RWPE2 (cell line): Measurements from ENCODE around the gene NEDD4L.

Experiments
- ATAC-seq: fragments of 200-7000 bp; cut with Tn5 transposase; 3 replicates; pipeline ENCODE4 v1.9.1; 2021; ENCODE audit warnings: low read depth
- DNase-seq: peaks from one replicate; pipeline ENCODE4 v3.0.0-alpha.2; 2020; ENCODE audit warnings: low spot score
- H3K27ac ChIP-seq: fragments of 450-650 bp; 2 replicates; pipeline ENCODE4 v1.5.1; 2017; ENCODE audit warnings: mild to moderate bottlenecking; ENCODE audit not compliant: poor library complexity, severe bottlenecking
- H3K27me3 ChIP-seq: fragments of 250-450 bp; sonication (Bioruptor Pico); 2 replicates; pipeline ENCODE4 v1.5.1; 2021; ENCODE audit warnings: mild to moderate bottlenecking, moderate library complexity; ENCODE audit not compliant: insufficient read depth, poor library complexity, severe bottlenecking
- H3K36me3 ChIP-seq: fragments of 250-450 bp; sonication (Bioruptor Pico); 2 replicates; pipeline ENCODE4 v1.5.1; 2020; ENCODE audit warnings: low read depth, mild to moderate bottlenecking, moderate library complexity
- H3K4me1 ChIP-seq: fragments of 250-450 bp; sonication (Bioruptor Pico); 2 replicates; pipeline ENCODE4 v1.5.1; 2021; ENCODE audit warnings: mild to moderate bottlenecking, moderate library complexity; ENCODE audit not compliant: insufficient read depth, poor library complexity, severe bottlenecking
- H3K4me3 ChIP-seq: fragments of 250-450 bp; sonication (Bioruptor Pico); 2 replicates; pipeline ENCODE4 v1.5.1; 2021; ENCODE audit warnings: mild to moderate bottlenecking, moderate library complexity; ENCODE audit not compliant: severe bottlenecking
- H3K9me3 ChIP-seq: fragments of 250-450 bp; sonication (Bioruptor Pico); 2 replicates; pipeline ENCODE4 v1.5.1; 2021; ENCODE audit warnings: mild to moderate bottlenecking, moderate library complexity; ENCODE audit not compliant: severe bottlenecking
- TF ChIP-seq, protein P1 (sequence below): fragments of 450-650 bp; IDR thresholded peaks from one replicate; pipeline ENCODE4 v1.5.1; 2017; ENCODE audit warnings: mild to moderate bottlenecking, moderate library complexity; ENCODE audit not compliant: poor library complexity, severe bottlenecking

The NEDD4L gene

DNA sequence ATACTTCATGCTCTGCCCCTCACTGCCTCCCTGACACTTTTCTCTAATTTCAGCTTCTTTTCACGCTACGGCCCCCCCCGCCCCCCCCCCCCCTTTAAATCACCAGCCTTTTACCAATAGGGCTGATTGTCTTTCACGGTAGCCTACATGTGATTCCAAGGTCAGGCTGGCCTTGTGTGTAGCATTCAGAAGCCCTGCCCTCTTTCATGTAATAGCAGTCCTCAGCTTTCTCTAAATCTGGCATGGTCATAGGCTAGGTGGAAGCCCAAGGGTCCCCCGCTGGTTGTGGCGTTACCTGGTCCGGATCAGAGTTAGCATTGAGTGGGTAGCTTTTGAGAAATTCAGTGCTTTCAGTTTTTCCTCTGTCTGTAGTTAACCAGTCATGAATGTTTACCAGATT is 303.1 kb downstream of the NEDD4L start:
- no peaks in the 10 kb centered on the region for H3K4me1 ChIP-seq
- no peaks in the 10 kb centered on the region for H3K27me3 ChIP-seq
- ATAC-seq, result no peak
- H3K4me3 ChIP-seq, result no peak overlapping the region
- H3K27ac ChIP-seq, result no peak overlapping the region
- no peak for DNase-seq
- TF ChIP-seq, protein P1, sequence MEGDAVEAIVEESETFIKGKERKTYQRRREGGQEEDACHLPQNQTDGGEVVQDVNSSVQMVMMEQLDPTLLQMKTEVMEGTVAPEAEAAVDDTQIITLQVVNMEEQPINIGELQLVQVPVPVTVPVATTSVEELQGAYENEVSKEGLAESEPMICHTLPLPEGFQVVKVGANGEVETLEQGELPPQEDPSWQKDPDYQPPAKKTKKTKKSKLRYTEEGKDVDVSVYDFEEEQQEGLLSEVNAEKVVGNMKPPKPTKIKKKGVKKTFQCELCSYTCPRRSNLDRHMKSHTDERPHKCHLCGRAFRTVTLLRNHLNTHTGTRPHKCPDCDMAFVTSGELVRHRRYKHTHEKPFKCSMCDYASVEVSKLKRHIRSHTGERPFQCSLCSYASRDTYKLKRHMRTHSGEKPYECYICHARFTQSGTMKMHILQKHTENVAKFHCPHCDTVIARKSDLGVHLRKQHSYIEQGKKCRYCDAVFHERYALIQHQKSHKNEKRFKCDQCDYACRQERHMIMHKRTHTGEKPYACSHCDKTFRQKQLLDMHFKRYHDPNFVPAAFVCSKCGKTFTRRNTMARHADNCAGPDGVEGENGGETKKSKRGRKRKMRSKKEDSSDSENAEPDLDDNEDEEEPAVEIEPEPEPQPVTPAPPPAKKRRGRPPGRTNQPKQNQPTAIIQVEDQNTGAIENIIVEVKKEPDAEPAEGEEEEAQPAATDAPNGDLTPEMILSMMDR, result no peak
- H3K36me3 ChIP-seq, result peaks cover 77% of the 10 kb centered on the region
- H3K9me3 ChIP-seq, result no peaks in the 10 kb centered on the region

GRCh38 chr18:58348517-58348916 is 304.5 kb downstream of the NEDD4L start:
- H3K9me3 ChIP-seq, result no peaks in the 10 kb centered on the region
- no peak overlapping the region for H3K4me3 ChIP-seq
- DNase-seq (no peak), ATAC-seq (no peak)
- H3K4me1 ChIP-seq, result no peaks in the 10 kb centered on the region
- H3K27ac ChIP-seq, result no peak overlapping the region
- TF ChIP-seq, protein P1, result no peak
- no peaks in the 10 kb centered on the region for H3K27me3 ChIP-seq
- H3K36me3 ChIP-seq, result peaks cover 77% of the 10 kb centered on the region

- H3K27ac ChIP-seq, result no peak overlapping the region
- TF ChIP-seq, protein P1, result no peak
- H3K27me3 ChIP-seq, result no peaks in the 10 kb centered on the region
- no peak overlapping the region for H3K4me3 ChIP-seq
- no peaks in the 10 kb centered on the region for H3K4me1 ChIP-seq
- ATAC-seq (no peak), DNase-seq (no peak)
- peaks cover 77% of the 10 kb centered on the region for H3K36me3 ChIP-seq
- H3K9me3 ChIP-seq, result no peaks in the 10 kb centered on the region
Observed at GRCh38 chr18:58348951-58349350, 304.9 kb downstream of the NEDD4L start.

DNA sequence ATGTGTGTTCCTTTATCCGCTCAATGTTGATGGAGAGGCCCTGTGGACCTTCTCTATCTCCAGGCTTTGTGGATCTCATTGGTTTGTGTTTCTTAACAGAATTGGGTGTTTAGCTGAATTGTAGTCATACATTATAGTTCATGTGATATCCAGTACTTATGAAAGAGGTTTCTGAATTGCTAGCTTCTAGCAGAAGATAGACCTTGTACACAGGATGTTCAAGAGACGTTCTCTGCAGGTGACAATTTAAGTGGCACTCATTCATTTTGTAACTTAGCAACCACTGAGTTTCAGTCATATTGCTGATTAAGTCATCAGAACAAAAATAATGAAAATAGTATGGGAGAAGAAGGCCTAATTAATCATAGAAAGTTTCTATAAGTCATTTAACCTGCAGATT is 305.6 kb downstream of the NEDD4L start:
- Histone ChIP-seq H3K27ac (no peak overlapping the region), H3K4me3 (no peak overlapping the region), H3K36me3 (peaks cover 76% of the 10 kb centered on the region), H3K9me3 (no peaks in the 10 kb centered on the region), H3K4me1 (no peaks in the 10 kb centered on the region), H3K27me3 (no peaks in the 10 kb centered on the region)
- DNase-seq, result no peak
- TF ChIP-seq, protein P1, result no peak
- ATAC-seq, result no peak

- H3K4me1 ChIP-seq, result no peaks in the 10 kb centered on the region
- DNase-seq (no peak), ATAC-seq (no peak)
- H3K27ac ChIP-seq, result no peak overlapping the region
- peaks cover 67% of the 10 kb centered on the region for H3K36me3 ChIP-seq
- TF ChIP-seq, protein P1, result no peak
- H3K9me3 ChIP-seq, result no peaks in the 10 kb centered on the region
- no peak overlapping the region for H3K4me3 ChIP-seq
- H3K27me3 ChIP-seq, result no peaks in the 10 kb centered on the region
Observed at GRCh38 chr18:58350526-58350925, 306.5 kb downstream of the NEDD4L start.
